ENCODE measurements around the gene USP1.

USP1 gene

GRCh38 chr1:62415687-62416086, 21.2 kb upstream of the USP1 start:
- TF ChIP-seq CTCF (IDR thresholded peaks at IDR 0.05; ENCODE audit: insufficient read depth, missing control alignments), result no peak
- no peak for FAIRE-seq
- no peak for DNase-seq (ENCODE audit: insufficient read length, low spot score)

- FAIRE-seq (no peak), DNase-seq (ENCODE audit: insufficient read length, low spot score) (no peak)
- no peak for TF ChIP-seq CTCF (IDR thresholded peaks at IDR 0.05; ENCODE audit: insufficient read depth, missing control alignments)
These were observed 19.4 kb upstream of the USP1 start for GRCh38 chr1:62417351-62417999.

- DNase-seq (ENCODE audit: insufficient read length, low spot score) (no peak), FAIRE-seq (no peak)
- TF ChIP-seq CTCF (IDR thresholded peaks at IDR 0.05; ENCODE audit: insufficient read depth, missing control alignments), result no peak
These were observed 16.6 kb upstream of the USP1 start for GRCh38 chr1:62420214-62420613.

GRCh38 chr1:62423580-62424242, 13.1 kb upstream of the USP1 start:
- DNase-seq (ENCODE audit: insufficient read length, low spot score) (no peak), FAIRE-seq (no peak)
- no peak for TF ChIP-seq CTCF (IDR thresholded peaks at IDR 0.05; ENCODE audit: insufficient read depth, missing control alignments)

GRCh38 chr1:62424411-62424810, 12.4 kb upstream of the USP1 start:
- no peak for DNase-seq (ENCODE audit: insufficient read length, low spot score)
- no peak for TF ChIP-seq CTCF (IDR thresholded peaks at IDR 0.05; ENCODE audit: insufficient read depth, missing control alignments)
- no peak for FAIRE-seq

GRCh38 chr1:62425041-62425440, 11.8 kb upstream of the USP1 start:
- TF ChIP-seq CTCF (IDR thresholded peaks at IDR 0.05; ENCODE audit: insufficient read depth, missing control alignments), result no peak
- DNase-seq (ENCODE audit: insufficient read length, low spot score) (no peak), FAIRE-seq (no peak)

GRCh38 chr1:62426237-62426636, 10.6 kb upstream of the USP1 start:
- FAIRE-seq (no peak), DNase-seq (ENCODE audit: insufficient read length, low spot score) (no peak)
- no peak for TF ChIP-seq CTCF (IDR thresholded peaks at IDR 0.05; ENCODE audit: insufficient read depth, missing control alignments)

All from D721Med (cell line).